SK-N-SH treated with all-trans-retinoic acid at 6 μM for 48 hours (cell line): ENCODE measurements around the gene TXNL4B.

ENCODE experiments used
- ATAC-seq: fragments of 200-7000 bp; cut with Tn5 transposase; 3 replicates; pipeline ENCODE4 v1.9.1; 2020; ENCODE audit warnings: mild to moderate bottlenecking, moderate library complexity
- ARNTL ChIP-seq: fragments of 450-650 bp; formaldehyde crosslinking; IDR thresholded peaks from 2 replicates; pipeline ENCODE4 v1.5.0; 2020; ENCODE audit warnings: low read depth, mild to moderate bottlenecking, moderate library complexity, borderline replicate concordance
- BACH2 ChIP-seq: fragments of 250-450 bp; sonication (Bioruptor Pico); IDR thresholded peaks from 2 replicates; pipeline ENCODE4 v1.9.0; 2021; ENCODE audit warnings: mild to moderate bottlenecking, borderline replicate concordance
- CREB5 ChIP-seq: fragments of 250-450 bp; sonication (Bioruptor Pico); IDR thresholded peaks from 2 replicates; pipeline ENCODE4 v1.5.1; 2020; ENCODE audit warnings: low read depth, mild to moderate bottlenecking, moderate library complexity
- CSDC2 ChIP-seq: fragments of 250-450 bp; sonication (Bioruptor Pico); IDR thresholded peaks from 2 replicates; pipeline ENCODE4 v1.5.0; 2020; ENCODE audit warnings: mild to moderate bottlenecking, moderate library complexity
- CSRNP3 ChIP-seq: fragments of 250-450 bp; sonication (Bioruptor Pico); IDR thresholded peaks from 2 replicates; pipeline ENCODE4 v1.5.1; 2021; ENCODE audit warnings: mild to moderate bottlenecking, moderate library complexity
- ESRRG ChIP-seq: fragments of 250-450 bp; sonication (Bioruptor Pico); IDR thresholded peaks from 2 replicates; pipeline ENCODE4 v1.6.1; 2021; ENCODE audit warnings: mild to moderate bottlenecking
- GLIS3 ChIP-seq: fragments of 250-450 bp; sonication (Bioruptor Pico); IDR thresholded peaks from 2 replicates; pipeline ENCODE4 v1.5.0; 2020; ENCODE audit warnings: mild to moderate bottlenecking, moderate library complexity
- ISL1 ChIP-seq: fragments of 250-450 bp; sonication (Bioruptor Pico); IDR thresholded peaks from 2 replicates; pipeline ENCODE4 v2.1.2; 2022; ENCODE audit warnings: mild to moderate bottlenecking, moderate library complexity
- OSR1 ChIP-seq: fragments of 250-450 bp; sonication (Bioruptor Pico); IDR thresholded peaks from 2 replicates; pipeline ENCODE4 v1.8.0; 2022; ENCODE audit warnings: moderate library complexity, mild to moderate bottlenecking, inconsistent platforms
- PATZ1 ChIP-seq: fragments of 250-450 bp; sonication (Bioruptor Pico); IDR thresholded peaks from 2 replicates; pipeline ENCODE4 v1.8.0; 2020; ENCODE audit warnings: mild to moderate bottlenecking, moderate library complexity, borderline replicate concordance
- POU6F1 ChIP-seq: fragments of 250-450 bp; sonication (Bioruptor Pico); IDR thresholded peaks from 2 replicates; pipeline ENCODE4 v1.8.0; 2021; ENCODE audit warnings: low read depth, mild to moderate bottlenecking, moderate library complexity, borderline replicate concordance
- PPARA ChIP-seq: fragments of 250-450 bp; sonication (Bioruptor Pico); IDR thresholded peaks from 2 replicates; pipeline ENCODE4 v1.5.0; 2020; ENCODE audit warnings: mild to moderate bottlenecking, borderline replicate concordance
- RARB ChIP-seq: fragments of 250-450 bp; sonication (Bioruptor Pico); IDR thresholded peaks from 2 replicates; pipeline ENCODE4 v1.8.0; 2021; ENCODE audit warnings: mild to moderate bottlenecking, moderate library complexity
- SNAI2 ChIP-seq: fragments of 250-450 bp; sonication (Bioruptor Pico); IDR thresholded peaks from 2 replicates; pipeline ENCODE4 v1.5.0; 2020; ENCODE audit warnings: mild to moderate bottlenecking, moderate library complexity
- TCF4 ChIP-seq: fragments of 250-450 bp; sonication (Bioruptor Pico); IDR thresholded peaks from 2 replicates; pipeline ENCODE4 v1.8.0; 2021; ENCODE audit warnings: mild to moderate bottlenecking, moderate library complexity, borderline replicate concordance
- TOX ChIP-seq: fragments of 250-450 bp; sonication (Bioruptor Pico); IDR thresholded peaks from 2 replicates; pipeline ENCODE4 v1.8.0; 2021; ENCODE audit warnings: mild to moderate bottlenecking, moderate library complexity, borderline replicate concordance
- TSHZ2 ChIP-seq: fragments of 250-450 bp; sonication (Bioruptor Pico); IDR thresholded peaks from 2 replicates; pipeline ENCODE4 v1.5.0; 2020; ENCODE audit warnings: mild to moderate bottlenecking, moderate library complexity
- ZC3H10 ChIP-seq: fragments of 250-450 bp; sonication (Bioruptor Pico); IDR thresholded peaks from 2 replicates; pipeline ENCODE4 v1.5.1; 2021; ENCODE audit warnings: mild to moderate bottlenecking, moderate library complexity
- ZFP3 ChIP-seq: fragments of 250-450 bp; sonication (Bioruptor Pico); IDR thresholded peaks from 2 replicates; pipeline ENCODE4 v1.5.0; 2020; ENCODE audit warnings: mild to moderate bottlenecking, moderate library complexity
- ZFP30 ChIP-seq: fragments of 450-650 bp; formaldehyde crosslinking; IDR thresholded peaks from 2 replicates; pipeline ENCODE4 v1.5.0; 2022; ENCODE audit warnings: mild to moderate bottlenecking, moderate library complexity
- ZNF565 ChIP-seq: fragments of 450-650 bp; formaldehyde crosslinking; conservative IDR thresholded peaks from 2 replicates; pipeline ENCODE4 v1.5.0; 2020; ENCODE audit warnings: low read depth, mild to moderate bottlenecking, moderate library complexity
- ZNF70 ChIP-seq: fragments of 450-650 bp; formaldehyde crosslinking; IDR thresholded peaks from 2 replicates; pipeline ENCODE4 v1.5.0; 2020; ENCODE audit warnings: mild to moderate bottlenecking, moderate library complexity
- ZNF8 ChIP-seq: fragments of 450-650 bp; formaldehyde crosslinking; IDR thresholded peaks from 2 replicates; pipeline ENCODE4 v1.5.0; 2020; ENCODE audit warnings: mild to moderate bottlenecking, moderate library complexity

The TXNL4B gene

GRCh38 chr16:72134507-72134906 lies 41.1 kb upstream of the TXNL4B start (continued):
- TF ChIP-seq TSHZ2, result no peak
- no peak for TF ChIP-seq RARB (CRISPR knock-in tag)
- no peak for TF ChIP-seq OSR1 (CRISPR knock-in tag)

- no peak for ATAC-seq
- TF ChIP-seq RARB (CRISPR knock-in tag) (no peak), PPARA (CRISPR knock-in tag) (no peak), CSRNP3 (CRISPR knock-in tag) (no peak), ISL1 (no peak), GLIS3 (no peak), TCF4 (CRISPR knock-in tag) (no peak), POU6F1 (CRISPR knock-in tag) (no peak), ZC3H10 (no peak), ZNF70 (CRISPR knock-in tag) (no peak), ARNTL (CRISPR knock-in tag) (no peak), ZNF565 (CRISPR knock-in tag) (no peak), CREB5 (CRISPR knock-in tag) (no peak), SNAI2 (CRISPR knock-in tag) (no peak)
Observed at GRCh38 chr16:72132726-72133125, 39.3 kb upstream of the TXNL4B start.

GRCh38 chr16:72131036-72131435 lies 37.6 kb upstream of the TXNL4B start:
- no peak for ATAC-seq
- TF ChIP-seq OSR1 (CRISPR knock-in tag), result no peak
- TF ChIP-seq CSDC2 (CRISPR knock-in tag), result no peak
- no peak for TF ChIP-seq ESRRG (CRISPR knock-in tag)
- TF ChIP-seq BACH2, result no peak
- TF ChIP-seq GLIS3, result no peak
- no peak for TF ChIP-seq ZC3H10
- no peak for TF ChIP-seq CSRNP3 (CRISPR knock-in tag)
- TF ChIP-seq RARB (CRISPR knock-in tag), result no peak
- TF ChIP-seq SNAI2 (CRISPR knock-in tag), result no peak
- TF ChIP-seq ZFP3 (CRISPR knock-in tag), result no peak
- TF ChIP-seq TCF4 (CRISPR knock-in tag), result no peak
- no peak for TF ChIP-seq ZNF8 (CRISPR knock-in tag)
- no peak for TF ChIP-seq TOX (CRISPR knock-in tag)
- TF ChIP-seq ARNTL (CRISPR knock-in tag), result no peak
- TF ChIP-seq ISL1, result no peak
- TF ChIP-seq CREB5 (CRISPR knock-in tag), result no peak
- TF ChIP-seq PATZ1 (CRISPR knock-in tag), result no peak
- TF ChIP-seq POU6F1 (CRISPR knock-in tag), result no peak
- no peak for TF ChIP-seq ZFP30 (CRISPR knock-in tag)
- TF ChIP-seq, all 23 proteins: peak for 0
